ENCODE measurements around the gene NRXN3.

- TF ChIP-seq ATF2 (CRISPR knock-in tag; IDR thresholded peaks at IDR 0.05) (no peak), POGK (CRISPR knock-in tag; conservative IDR thresholded peaks at IDR 0.05) (no peak), ESRRA (CRISPR knock-in tag; IDR thresholded peaks at IDR 0.05; ENCODE audit: low read depth) (no peak), MYC (CRISPR knock-in tag; IDR thresholded peaks at IDR 0.05; ENCODE audit: borderline replicate concordance) (no peak), ZNF766 (CRISPR knock-in tag; IDR thresholded peaks at IDR 0.05; ENCODE audit: borderline replicate concordance) (no peak), RFXANK (CRISPR knock-in tag; IDR thresholded peaks at IDR 0.05) (no peak), JUNB (CRISPR knock-in tag; IDR thresholded peaks at IDR 0.05; ENCODE audit: borderline replicate concordance) (no peak), PHF8 (CRISPR knock-in tag; IDR thresholded peaks at IDR 0.05) (no peak), JUN (CRISPR knock-in tag; IDR thresholded peaks at IDR 0.05) (no peak), NFIC (IDR thresholded peaks at IDR 0.05; ENCODE audit: low read length) (no peak), ZSCAN25 (CRISPR knock-in tag; IDR thresholded peaks at IDR 0.05) (no peak), ZNF235 (CRISPR knock-in tag; IDR thresholded peaks at IDR 0.05; ENCODE audit: borderline replicate concordance) (no peak), ZNF678 (CRISPR knock-in tag; IDR thresholded peaks at IDR 0.05) (no peak), IRX3 (CRISPR knock-in tag; IDR thresholded peaks at IDR 0.05; ENCODE audit: borderline replicate concordance, low read depth) (no peak)
These were observed 1026.0 kb downstream of the NRXN3 start for GRCh38 chr14:79196216-79196615.

Data from HepG2 (cell line).